ENCODE measurements around the gene PANX3.

Gene PANX3

GRCh38 chr11:124618863-124619262 lies 7.6 kb downstream of the PANX3 start:
- DNase-seq, result no peak

GRCh38 chr11:124622531-124623451 lies 11.6 kb downstream of the PANX3 start, which contains the start of gene TBRG1:
TBRG1 (plus strand) TSS chr11:124622864; CDS start chr11:124623084, 220 bp downstream.
- peak; percentile 72 to 84 (median 78) for DNase-seq

GRCh38 chr11:124623861-124624525 lies 12.8 kb downstream of the PANX3 start:
- DNase-seq, result no peak

GRCh38 chr11:124625504-124626168 lies 14.4 kb downstream of the PANX3 start:
- DNase-seq, result no peak

GRCh38 chr11:124627546-124627945 lies 16.3 kb downstream of the PANX3 start:
- no peak for DNase-seq

- no peak for DNase-seq
These were observed 18.7 kb downstream of the PANX3 start for GRCh38 chr11:124629961-124630360.

GRCh38 chr11:124633355-124633754 lies 22.1 kb downstream of the PANX3 start:
- no peak for DNase-seq

GRCh38 chr11:124635932-124636331 lies 24.7 kb downstream of the PANX3 start:
- no peak for DNase-seq

- no peak for DNase-seq
These were observed 27.3 kb downstream of the PANX3 start for GRCh38 chr11:124638500-124638899.

- DNase-seq, result no peak
These were observed 28.0 kb downstream of the PANX3 start for GRCh38 chr11:124639186-124639585.

- DNase-seq, result no peak
These were observed 29.4 kb downstream of the PANX3 start for GRCh38 chr11:124640666-124641065.

GRCh38 chr11:124642628-124643027 lies 31.4 kb downstream of the PANX3 start:
- DNase-seq, result no peak

GRCh38 chr11:124643042-124643604 lies 31.9 kb downstream of the PANX3 start:
- no peak for DNase-seq

- no peak for DNase-seq
These were observed 32.6 kb downstream of the PANX3 start for GRCh38 chr11:124643605-124644425.

- DNase-seq, result peak in 3 of 6 experiments; percentile 6 to 47 (median 7)
These were observed 33.4 kb downstream of the PANX3 start for GRCh38 chr11:124644426-124645280.

- DNase-seq, result no peak
These were observed 34.9 kb downstream of the PANX3 start for GRCh38 chr11:124646148-124646547.

- DNase-seq, result no peak
These were observed 37.4 kb downstream of the PANX3 start for GRCh38 chr11:124648610-124649009.

- no peak for DNase-seq
These were observed 45.8 kb downstream of the PANX3 start for GRCh38 chr11:124656774-124657630.

GRCh38 chr11:124657904-124658303 lies 46.7 kb downstream of the PANX3 start:
- DNase-seq, result no peak

- no peak for DNase-seq
These were observed 47.3 kb downstream of the PANX3 start for GRCh38 chr11:124658501-124658900.

All from stimulated activated naive CD4-positive, alpha-beta T cell (primary cell).